ENCODE measurements around the gene GBE1.

DNA sequence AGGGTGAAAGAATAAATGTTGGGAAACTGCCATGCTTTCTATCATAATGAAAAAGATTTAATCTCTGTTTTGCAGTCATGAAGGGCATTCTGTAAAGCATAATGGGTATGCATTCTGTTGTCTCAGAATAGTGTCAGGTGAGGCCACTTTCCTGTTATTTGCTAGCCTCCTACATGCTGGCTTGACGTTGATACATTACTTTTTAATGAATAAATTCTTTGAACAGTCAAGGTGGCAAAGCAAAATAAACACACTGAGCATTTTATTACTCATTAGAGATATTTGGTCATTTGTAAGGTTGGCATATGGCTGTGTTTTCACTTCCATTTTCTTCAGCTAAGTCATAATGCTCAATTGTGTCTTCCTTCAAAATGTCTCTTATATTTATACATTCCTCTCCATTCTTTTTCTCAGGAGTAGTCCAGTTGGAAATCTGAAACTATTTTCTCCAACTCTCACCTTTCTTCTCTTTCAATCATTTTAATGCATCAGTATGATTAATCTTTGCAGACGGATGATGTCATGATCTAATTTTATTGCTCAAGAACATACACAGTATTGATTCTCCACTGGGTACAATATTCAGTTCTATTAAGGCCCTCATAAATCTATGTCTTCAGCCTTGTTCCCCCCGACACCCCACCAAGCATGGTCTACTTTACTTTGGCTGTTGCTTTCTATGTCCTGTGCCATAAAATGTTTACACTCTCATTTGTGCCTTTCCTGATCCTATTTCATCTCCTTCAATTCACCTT lies 290.7 kb downstream of the GBE1 start:
- TF ChIP-seq CTCF (IDR thresholded peaks at IDR 0.05; ENCODE audit: insufficient read depth, low read length) (no peak), REST (IDR thresholded peaks at IDR 0.05; ENCODE audit: insufficient replicate concordance, low read depth) (no peak), GABPA (IDR thresholded peaks at IDR 0.05; ENCODE audit: low read depth) (no peak), POLR2AphosphoS5 (IDR thresholded peaks at IDR 0.05; ENCODE audit: low read depth) (no peak)
